ENCODE results near the gene BMP8B.

The BMP8B gene

DNA sequence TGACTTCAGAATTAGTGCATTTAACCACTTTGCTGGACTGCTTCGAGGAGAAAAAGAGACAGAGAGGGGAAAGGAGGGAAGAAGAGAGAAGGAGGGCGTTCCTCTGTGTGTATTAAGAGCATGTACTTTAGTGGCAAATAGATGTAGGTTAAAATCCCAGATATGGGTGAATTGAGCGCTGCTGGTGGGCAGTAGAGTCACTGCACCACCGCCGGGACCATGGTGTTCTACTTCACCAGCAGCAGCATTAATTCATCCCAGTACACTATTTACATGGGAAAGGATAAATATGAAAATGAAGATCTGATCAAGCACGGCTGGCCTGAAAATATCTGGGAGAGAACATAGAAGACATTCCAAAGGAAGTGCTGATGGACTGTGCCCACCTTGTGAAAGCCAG, 70.9 kb downstream of the BMP8B start:
- FAIRE-seq, result no peak

DNA sequence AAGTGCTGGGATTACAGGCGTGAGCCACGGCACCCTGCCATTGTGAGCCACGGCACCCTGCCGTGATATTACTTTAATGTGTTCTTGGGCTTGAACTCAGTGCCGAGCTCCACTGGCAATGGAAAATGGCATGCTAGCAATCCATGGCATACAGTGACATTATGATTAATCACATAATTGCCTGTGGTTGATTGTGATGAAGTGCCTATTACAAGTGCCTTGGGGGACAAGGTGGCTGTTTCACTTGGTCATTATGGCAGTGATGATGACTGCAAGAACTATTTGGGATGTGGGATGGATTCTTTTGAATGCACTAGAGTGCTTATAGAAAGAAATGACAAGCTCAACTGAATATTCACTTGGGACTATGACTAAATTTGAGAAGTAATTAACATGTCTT, 75.1 kb downstream of the BMP8B start:
- no peak for FAIRE-seq

DNA sequence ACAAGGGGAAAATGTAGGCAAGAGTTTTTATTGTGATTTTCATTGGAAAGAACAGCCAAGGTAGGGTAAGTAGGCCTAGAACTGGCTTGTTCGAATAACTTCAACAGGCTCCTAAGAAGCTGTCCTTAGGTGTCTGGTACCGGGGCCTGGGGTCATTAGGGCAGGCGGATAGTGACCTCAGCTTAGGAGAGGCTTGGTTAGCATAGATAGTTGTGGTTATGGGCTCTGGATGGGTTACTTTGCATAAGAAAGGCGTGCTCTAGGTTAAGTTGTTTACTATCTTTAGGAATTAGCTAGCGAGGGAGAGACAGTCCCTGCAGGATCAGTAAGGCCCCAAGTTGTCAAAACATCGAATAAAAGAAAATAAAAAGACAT, 76.7 kb downstream of the BMP8B start:
- no peak for FAIRE-seq

DNA sequence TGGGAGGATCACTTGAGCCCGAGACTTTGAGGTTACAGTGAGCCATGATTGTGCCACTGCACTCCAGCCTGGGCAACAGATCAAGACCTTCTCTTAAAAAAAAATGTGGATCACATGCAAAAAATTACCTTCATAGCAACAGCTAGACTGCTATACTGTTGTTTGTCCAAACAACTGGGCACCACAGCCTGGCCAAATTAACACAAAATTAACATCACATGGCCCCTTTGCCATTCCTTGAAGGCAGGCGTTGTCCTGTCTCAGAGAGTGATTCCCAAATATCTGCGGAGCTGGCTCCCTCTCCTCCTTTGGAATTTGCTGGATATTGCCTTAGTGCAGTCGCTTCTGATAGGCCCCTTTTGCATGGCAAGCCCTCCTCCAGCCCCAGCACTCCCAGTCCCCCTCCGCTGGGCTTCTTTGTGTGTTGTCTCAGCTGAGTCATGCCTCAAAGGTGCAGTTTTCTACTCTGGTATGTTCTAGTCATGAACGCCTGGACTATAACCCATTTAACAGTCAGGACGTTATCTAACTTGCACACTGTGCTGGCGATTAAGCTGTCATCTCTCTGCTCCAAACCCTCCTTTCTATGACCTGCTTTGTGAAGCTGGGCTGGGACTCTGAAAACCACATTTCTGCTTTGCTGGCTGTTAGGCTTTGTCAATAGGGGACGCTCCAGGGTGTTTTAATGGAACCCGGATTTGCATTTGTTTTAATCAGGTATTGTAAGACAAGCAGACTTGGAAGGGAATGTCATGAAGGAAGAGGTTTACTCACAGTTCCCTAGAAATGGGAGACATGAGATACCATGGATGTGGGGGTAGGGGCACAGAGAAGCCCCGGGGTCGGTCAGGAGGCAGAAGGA, 77.3 kb downstream of the BMP8B start:
- FAIRE-seq, result no peak

DNA sequence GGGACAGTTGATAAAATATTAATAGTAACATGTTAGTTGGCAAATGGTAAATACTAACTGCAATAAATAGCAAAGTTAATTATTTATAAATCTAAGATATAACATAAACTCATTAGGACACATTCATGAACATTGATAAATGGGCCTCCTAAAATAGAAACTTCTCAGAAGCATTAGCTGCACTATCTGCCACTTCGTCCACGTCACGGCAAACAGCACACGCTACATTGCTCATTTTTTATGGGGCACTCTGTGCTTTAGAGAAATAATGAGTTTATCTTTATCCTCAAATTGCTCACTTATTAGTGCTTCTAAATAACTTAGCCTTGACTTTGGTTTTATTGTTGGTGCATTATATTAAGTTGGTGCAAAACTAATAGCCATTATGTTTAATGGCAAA, 81.2 kb downstream of the BMP8B start:
- no peak for FAIRE-seq

Data from TTC549 (cell line).